Bronchial epithelial cell (primary cell): Measurements from ENCODE around the gene CDHR2. TPM values are rescaled to one million over a fixed set of nuclear protein-coding genes. Genes with fewer than 3 reads are reported as not detected.
A peak's percentile ranks its signal among the peaks of the same experiment; 100 is the strongest.

Experiments used
- DNase-seq: peaks from one replicate; pipeline ENCODE4 v3.0.0-alpha.2; 2010; ENCODE audit warnings: low read depth
- FAIRE-seq: peaks from 2 replicates; lab custom pipeline; 2011; peaks lifted over from hg19 to GRCh38; lab: Jason Lieb, UNC
- H3K27me3 ChIP-seq: 2 replicates; pipeline ENCODE4 v1.5.1; 2011; ENCODE audit warnings: low read length; ENCODE audit not compliant: control insufficient read depth, insufficient read depth
- H3K36me3 ChIP-seq: 2 replicates; pipeline ENCODE4 v1.5.1; 2011; ENCODE audit warnings: low read length; ENCODE audit not compliant: control insufficient read depth, insufficient read depth
- H3K4me3 ChIP-seq: 2 replicates; pipeline ENCODE4 v1.5.1; 2011; ENCODE audit warnings: mild to moderate bottlenecking, low read depth, low read length, control low read depth
- CTCF ChIP-seq: IDR thresholded peaks from 2 replicates; pipeline ENCODE4 v1.5.1; 2011; ENCODE audit warnings: mild to moderate bottlenecking, moderate library complexity, low read length, control low read depth, inconsistent platforms; ENCODE audit not compliant: insufficient read depth, severe bottlenecking
- total RNA-seq: library from RNA; depleted of rRNA; stranded (reverse); fragments of >200 nt; gene quantifications from 2 replicates; pipeline ENCODE4 v1.2.1, GENCODE V29; 2014

CDHR2 gene
- total RNA-seq, 1 donor from 2014 or later: under 0.01 TPM

- no peaks in the 10 kb centered on the region for H3K27me3 ChIP-seq
- DNase-seq (no peak), FAIRE-seq (no peak)
- no peak for TF ChIP-seq CTCF
- H3K4me3 ChIP-seq: no peak overlapping the region
- H3K36me3 ChIP-seq: no peaks in the 10 kb centered on the region
Measured at GRCh38 chr5:176575488-176576422, 26.6 kb downstream of the CDHR2 start.

- Histone ChIP-seq H3K36me3 (no peaks in the 10 kb centered on the region), H3K4me3 (no peak overlapping the region), H3K27me3 (no peaks in the 10 kb centered on the region)
- FAIRE-seq (no peak), DNase-seq (no peak)
- TF ChIP-seq CTCF: no peak
Measured at GRCh38 chr5:176577312-176578176, 28.4 kb downstream of the CDHR2 start.

GRCh38 chr5:176578391-176578808, 29.3 kb downstream of the CDHR2 start:
- peak; percentile 77 for DNase-seq
- peak; percentile 96 for TF ChIP-seq CTCF
- H3K27me3 ChIP-seq: no peaks in the 10 kb centered on the region
- FAIRE-seq: peak; percentile 82
- H3K4me3 ChIP-seq: no peak overlapping the region
- no peaks in the 10 kb centered on the region for H3K36me3 ChIP-seq

GRCh38 chr5:176579323-176579722, 30.2 kb downstream of the CDHR2 start:
- no peak overlapping the region for H3K4me3 ChIP-seq
- H3K27me3 ChIP-seq: no peaks in the 10 kb centered on the region
- DNase-seq (no peak), FAIRE-seq (no peak)
- no peaks in the 10 kb centered on the region for H3K36me3 ChIP-seq
- TF ChIP-seq CTCF: no peak

GRCh38 chr5:176581361-176581760, 32.2 kb downstream of the CDHR2 start:
- no peak overlapping the region for H3K4me3 ChIP-seq
- H3K27me3 ChIP-seq: no peaks in the 10 kb centered on the region
- no peaks in the 10 kb centered on the region for H3K36me3 ChIP-seq
- DNase-seq: no peak
- no peak for FAIRE-seq
- TF ChIP-seq CTCF: no peak
